GM12878 (cell line): ENCODE measurements around the gene C5orf15. TPM values are rescaled to one million over a fixed set of nuclear protein-coding genes. Genes with fewer than 3 reads are reported as not detected.

ENCODE experiments used
- ATAC-seq: fragments of 200-7000 bp; cut with Tn5 transposase; 3 replicates; pipeline ENCODE4 v1.9.1; 2020; ENCODE audit warnings: mild to moderate bottlenecking, moderate library complexity
- BruUV-seq: library from RNA; stranded (reverse); fragments of 400-500 nt; replicated peaks from 2 replicates; lab custom pipeline; 2021; lab: Mats Ljungman, UMichigan
- CTCF ChIA-PET: fragments of 300-600 bp; sonication (Branson Sonifier 250); formaldehyde crosslinking; extraction: SDS; loops from one replicate; lab custom pipeline; 2021; ENCODE audit warnings: inconsistent platforms; lab: Yijun Ruan, JAX
- POLR2A ChIA-PET: fragments of 350-600 bp; formaldehyde crosslinking; extraction: SDS; loops from one replicate; lab custom pipeline; 2021; ENCODE audit warnings: inconsistent platforms; lab: Charles Lee
- RAD21 ChIA-PET: fragments of 300-600 bp; sonication (Branson Sonifier 250); formaldehyde crosslinking; loops from one replicate; lab custom pipeline; 2023; ENCODE audit warnings: antibody characterized with exemption; ENCODE audit not compliant: unreplicated experiment; lab: Charles Lee
- SMC1A ChIA-PET: fragments of 300-600 bp; sonication (Branson Sonifier 250); formaldehyde crosslinking; loops from one replicate; lab custom pipeline; 2023; ENCODE audit not compliant: unreplicated experiment, uncharacterized antibody; lab: Charles Lee
- DNase-seq: peaks from one replicate; pipeline ENCODE4 v3.0.0-alpha.2; 2011; ENCODE audit warnings: low read depth, low spot score
- FAIRE-seq: peaks from 3 replicates; lab custom pipeline; 2011; peaks lifted over from hg19 to GRCh38; lab: Jason Lieb, UNC
- H2AFZ ChIP-seq: 2 replicates; pipeline ENCODE4 v1.6.0; 2011; ENCODE audit warnings: low read depth, low read length, control low read depth; ENCODE audit not compliant: control insufficient read depth
- H3K27ac ChIP-seq: 2 replicates; pipeline ENCODE4 v1.5.1; 2011; ENCODE audit warnings: control low read depth; ENCODE audit not compliant: control insufficient read depth, insufficient read depth
- H3K27me3 ChIP-seq, 2 experiments: replicated peaks in 1 of 2; 2 replicates each; pipeline versions ENCODE4 v1.6.0 to v1.6.1; 2011; ENCODE audit warnings: low read length in 1 of 2; ENCODE audit not compliant: control insufficient read depth in 2 of 2, insufficient read depth in 2 of 2
- H3K36me3 ChIP-seq, 2 experiments: 2 replicates each; pipeline ENCODE4 v1.5.1; 2011; ENCODE audit warnings: low read length in 1 of 2; ENCODE audit not compliant: control insufficient read depth in 2 of 2, insufficient read depth in 2 of 2
- H3K4me1 ChIP-seq: 2 replicates; pipeline ENCODE4 v1.6.1; 2011; ENCODE audit warnings: mild to moderate bottlenecking, low read length, moderate library complexity, mixed read lengths; ENCODE audit not compliant: control insufficient read depth, insufficient read depth
- H3K4me2 ChIP-seq: 2 replicates; pipeline ENCODE4 v1.6.0; 2011; ENCODE audit warnings: control low read depth; ENCODE audit not compliant: control insufficient read depth, insufficient read depth
- H3K4me3 ChIP-seq: fragments of 200-600 bp; sonication (generic); 2 replicates; pipeline ENCODE4 v1.5.1; 2016
- H3K79me2 ChIP-seq: 2 replicates; pipeline ENCODE4 v1.6.0; 2011; ENCODE audit warnings: low read length; ENCODE audit not compliant: control insufficient read depth, insufficient read depth
- H3K9ac ChIP-seq: 2 replicates; pipeline ENCODE4 v1.8.0; 2011; ENCODE audit warnings: low read length, control low read depth, mixed read lengths; ENCODE audit not compliant: control insufficient read depth, insufficient read depth
- H3K9me3 ChIP-seq: replicated peaks from 3 replicates; pipeline ENCODE4 v1.5.1; 2011; ENCODE audit warnings: mild to moderate bottlenecking, low read length; ENCODE audit not compliant: control insufficient read depth, insufficient read depth
- H4K20me1 ChIP-seq: 2 replicates; pipeline ENCODE4 v1.6.0; 2011; ENCODE audit not compliant: control insufficient read depth, insufficient read depth
- CHD4 ChIP-seq: fragments of 200-600 bp; sonication (generic); IDR thresholded peaks from 2 replicates; pipeline ENCODE4 v1.6.1; 2016; ENCODE audit warnings: mild to moderate bottlenecking
- HDAC6 ChIP-seq: fragments of 200-600 bp; sonication (generic); IDR thresholded peaks from one replicate; pipeline ENCODE4 v1.8.0; 2017; ENCODE audit warnings: antibody characterized with exemption; ENCODE audit not compliant: unreplicated experiment
- SMARCA5 ChIP-seq: fragments of 450-650 bp; IDR thresholded peaks from 2 replicates; pipeline ENCODE4 v1.6.1; 2017; ENCODE audit warnings: mild to moderate bottlenecking
- SREBF2 ChIP-seq: IDR thresholded peaks from 2 replicates; pipeline ENCODE4 v1.6.1; 2012; ENCODE audit warnings: mild to moderate bottlenecking, low read length
- STAT3 ChIP-seq: IDR thresholded peaks from 2 replicates; pipeline ENCODE4 v1.6.1; 2011; ENCODE audit warnings: low read depth, low read length, improper control_type of control experiment
- ZNF274 ChIP-seq: IDR thresholded peaks from one replicate; pipeline ENCODE4 v1.8.0; 2011; ENCODE audit not compliant: insufficient read length, insufficient read depth
- WGBS: methylation state at CpG from one replicate; pipeline ENCODE4 v1.1.6; 2016; ENCODE audit warnings: low lambda C conversion rate; ENCODE audit not compliant: insufficient replicate concordance, insufficient coverage; ENCODE audit errors: missing lambda C conversion rate; 5-methylcytosine and 5-hydroxymethylcytosine counted together
- in situ Hi-C: fragments of 300-500 bp; cut with MboI; formaldehyde crosslinking; loops from 9 replicates; pipeline ENCODE4 v1.14.3; 2018; ENCODE audit warnings: mixed read lengths
- intact Hi-C: fragments of 100-400 bp; cut with micrococcal nuclease; formaldehyde crosslinking; loops from one replicate; pipeline ENCODE4 v1.14.2; 2022; ENCODE audit not compliant: unreplicated experiment
- polyA plus RNA-seq, 11 experiments: library from polyadenylated mRNA; depleted of rRNA in 4 of 11; unstranded in 6 of 11; stranded (reverse) in 5 of 11; fragments of >200 nt; fragmentation: Nextera tagmentation in 4 of 11; fragmentation: Illumina TruSeq in 1 of 11; extraction: Ambion mirVana in 4 of 11; extraction: Trizol in 1 of 11; gene quantifications; 1 replicate in 1 of 11; 2 replicates in 10 of 11; pipeline versions ENCODE4 v1.2.1 to v1.2.3, GENCODE V29; 2011 to 2016; ENCODE audit warnings: inconsistent platforms in 2 of 11, missing spikeins in 2 of 11, low read depth in 1 of 11
- total RNA-seq, 4 experiments: library from RNA; depleted of rRNA in 3 of 4; stranded (reverse); fragments of >200 nt in 3 of 4; fragmentation: Illumina TruSeq in 1 of 4; extraction: Trizol in 1 of 4; gene quantifications; 2 replicates each; pipeline versions ENCODE4 v1.2.1 to v1.2.3, GENCODE V29; 2013 to 2021

C5orf15 gene
- total and polyA plus RNA-seq, 10 of the 15 experiments (the other 5 are each of a cell fraction or from before 2014, with no cell fraction given), result 21.7 to 69.6 (median 46.0) TPM

DNA sequence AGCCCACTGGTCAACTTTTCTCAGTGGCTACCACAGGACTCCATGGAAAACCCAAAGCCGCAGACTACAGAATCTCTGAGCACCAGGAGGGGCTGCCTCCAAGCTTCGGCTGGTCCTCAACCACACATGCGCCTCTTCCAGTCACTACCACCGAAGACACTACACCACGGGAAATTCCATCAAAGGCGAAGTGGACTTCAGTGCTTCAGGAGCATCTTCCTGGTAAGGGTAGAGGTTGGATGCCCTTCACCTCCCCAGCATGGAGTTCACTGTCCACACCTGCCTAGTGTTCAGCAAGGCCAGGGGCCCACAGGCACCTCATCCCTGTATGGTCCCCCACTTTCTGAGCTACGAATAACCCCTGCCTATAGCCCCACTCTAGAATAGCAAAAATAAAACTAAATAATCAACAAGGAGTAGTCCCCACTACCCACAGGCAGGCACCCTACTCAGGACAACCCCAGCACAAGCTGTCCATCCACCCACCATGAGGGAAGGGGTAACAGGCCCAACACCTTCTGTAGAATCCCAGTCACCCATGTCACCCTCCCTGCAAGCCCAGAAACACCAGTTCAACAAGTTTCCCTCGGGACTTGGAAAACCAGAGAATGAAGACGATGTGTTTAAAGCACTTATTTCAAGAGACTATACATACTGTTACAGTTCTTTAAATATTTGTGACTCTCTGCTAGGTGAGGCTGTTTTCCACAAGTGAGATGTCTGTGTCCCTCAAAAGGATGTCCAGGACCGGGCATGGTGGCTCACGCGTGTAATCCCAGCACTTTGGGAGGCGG, 33.7 kb upstream of the C5orf15 start:
- in situ Hi-C loops (no loop called here), intact Hi-C loops (no loop called here)
- Histone ChIP-seq H3K9ac (peak overlapping the region; percentile 97), H3K79me2 (peaks cover 88% of the 10 kb centered on the region), H4K20me1 (peaks cover 30% of the 10 kb centered on the region), H3K27me3 (no peaks in the 10 kb centered on the region), H3K4me1 (peaks cover 19% of the 10 kb centered on the region), H3K4me2 (peak overlapping the region; percentile 86), H3K4me3 (peak overlapping the region; percentile 88), H3K27ac (no peak overlapping the region; the same call in 1 of the 2 replicates), H3K36me3 (peaks cover 7 to 14% of the 10 kb centered on the region in 2 experiments; a peak in 3 of 4 replicates), H2AFZ (no peak overlapping the region), H3K9me3 (no peaks in the 10 kb centered on the region)
- 50% methylated on average over 13 of the region's 13 CpGs for WGBS
- DNase-seq, result no peak
- TF ChIP-seq HDAC6, result no peak
- no peak for TF ChIP-seq SREBF2
- TF ChIP-seq SMARCA5, result no peak
- TF ChIP-seq ZNF274, result no peak
- TF ChIP-seq CHD4, result no peak
- TF ChIP-seq STAT3, result no peak
- CTCF ChIA-PET, result interaction anchor here (0.9 to 2.2 kb wide), 4 partner anchors 9 to 37 kb away, joined by 3 to 7 read pairs (median 6); no protein-coding TSS in a partner anchor
- RAD21 ChIA-PET, result no interaction called here
- no peak for ATAC-seq
- FAIRE-seq, result no peak
- BruUV-seq, result no TSS peak
- SMC1A ChIA-PET, result interaction anchor here (2.4 kb wide), 1 partner anchor 23 kb away, joined by 12 read pairs; no protein-coding TSS in a partner anchor
- POLR2A ChIA-PET, result no interaction called here
